Spleen (tissue), 11 donors: Measurements from ENCODE around the gene PLEKHM3. TPM values are rescaled to one million over a fixed set of nuclear protein-coding genes. Genes with fewer than 3 reads are reported as not detected.

ENCODE experiments used
- DNase-seq: peaks from one replicate; pipeline ENCODE4 v3.0.0-alpha.2; 2020
- H3K27ac ChIP-seq, 8 donors: fragments of 200-600 bp; sonication (generic) in 7 of 8; 1 replicate in 4 of 8; 2 replicates in 4 of 8; pipeline versions ENCODE4 v1.5.0 to v1.8.0; 2016 to 2021; ENCODE audit warnings: inconsistent platforms in 4 of 8, mild to moderate bottlenecking in 4 of 8, moderate library complexity in 1 of 8
- H3K27me3 ChIP-seq, 7 donors: fragments of 200-600 bp; sonication (generic) in 6 of 7; replicated peaks in 1 of 7; 1 replicate in 4 of 7; 2 replicates in 3 of 7; pipeline versions ENCODE4 v1.5.0 to v1.8.0; 2016 to 2021; ENCODE audit warnings: inconsistent platforms in 3 of 7, mild to moderate bottlenecking in 1 of 7
- H3K36me3 ChIP-seq, 6 donors: fragments of 200-600 bp; sonication (generic) in 5 of 6; 1 replicate in 4 of 6; 2 replicates in 2 of 6; pipeline versions ENCODE4 v1.5.0 to v1.8.0; 2016 to 2021; ENCODE audit warnings: inconsistent platforms in 2 of 6
- H3K4me1 ChIP-seq, 6 donors: fragments of 200-600 bp; sonication (generic) in 5 of 6; 1 replicate in 3 of 6; 2 replicates in 3 of 6; pipeline versions ENCODE4 v1.5.0 to v1.8.0; 2016 to 2021; ENCODE audit warnings: inconsistent platforms in 3 of 6
- H3K4me3 ChIP-seq, 8 donors: fragments of 200-600 bp; sonication (generic) in 7 of 8; 1 replicate in 4 of 8; 2 replicates in 4 of 8; pipeline versions ENCODE4 v1.5.0 to v1.8.0; 2016 to 2021; ENCODE audit warnings: inconsistent platforms in 4 of 8, mild to moderate bottlenecking in 4 of 8, moderate library complexity in 2 of 8
- H3K9me3 ChIP-seq, 8 donors: fragments of 200-600 bp; sonication (generic) in 7 of 8; 1 replicate in 4 of 8; 2 replicates in 4 of 8; pipeline versions ENCODE4 v1.5.0 to v1.8.0; 2016 to 2021; ENCODE audit warnings: inconsistent platforms in 4 of 8
- POLR2A ChIP-seq, 3 donors: fragments of 450-650 bp; IDR thresholded peaks; one replicate each; pipeline ENCODE4 v1.5.1; 2017; ENCODE audit warnings: antibody characterized with exemption in 3 of 3, mild to moderate bottlenecking in 1 of 3
- POLR2AphosphoS5 ChIP-seq, 3 donors: sonication (generic); formaldehyde crosslinking; IDR thresholded peaks; one replicate each; pipeline ENCODE4 v1.5.1; 2017; ENCODE audit warnings: antibody characterized with exemption in 3 of 3
- WGBS, 5 donors: extraction: QIAGEN DNeasy Blood & Tissue Kit in 3 of 5; methylation state at CpG; one replicate each; pipeline versions ENCODE4 v1.1.5 to v1.1.7; 2013 to 2018; 5-methylcytosine and 5-hydroxymethylcytosine counted together
- intact Hi-C: fragments of 100-400 bp; cut with DNase I; formaldehyde crosslinking; loops from one replicate; pipeline ENCODE4 v1.15.0; 2023; ENCODE audit warnings: low total_unique reads
- polyA plus RNA-seq, 3 donors: library from polyadenylated mRNA; stranded (reverse); fragments of 200-250 nt; gene quantifications; one replicate each; pipeline ENCODE4 v1.2.1, GENCODE V29; 2013
- total RNA-seq, 7 donors: library from RNA; depleted of rRNA in 3 of 7; stranded (reverse); fragments of >200 nt in 3 of 7; fragmentation: NEBNext Ultra II Directional in 4 of 7; extraction: Animal tissue kit (Norgen Biotek cat#: 25700) in 4 of 7; gene quantifications; one replicate each; pipeline versions ENCODE4 v1.1.0 to v1.2.1, GENCODE V29; 2016 to 2021
- TF ChIP-seq, protein P1 (sequence below), 11 experiments: fragments of 200-600 bp in 7 of 11; fragments of 450-650 bp in 4 of 11; sonication (generic) in 4 of 11; IDR thresholded peaks in 8 of 11; conservative IDR thresholded peaks in 3 of 11; 1 replicate in 7 of 11; 2 replicates in 4 of 11; pipeline versions ENCODE4 v1.4.0 to v1.8.0; 2016 to 2021; ENCODE audit warnings: antibody characterized with exemption in 11 of 11, inconsistent platforms in 4 of 11, mild to moderate bottlenecking in 1 of 11
- donor health status: healthy with polysubstance abuse.
- donor health status: DM: no; HTN: no; CAD: no; lungs with moderate emphysema.
- donor health status: DM: no; HTN: no; CAD: no.
- donor health status: Bipolar disorder and iron deficiency.
- donor health status: healthy.
- donor health status: DM: no; HTN: no; CAD: no.
- donor health status: DM: yes; HTN: yes; CAD: no.

The PLEKHM3 gene
- total and polyA plus RNA-seq, 10 donors = 2.4 to 24.3 (median 18.3) TPM

DNA sequence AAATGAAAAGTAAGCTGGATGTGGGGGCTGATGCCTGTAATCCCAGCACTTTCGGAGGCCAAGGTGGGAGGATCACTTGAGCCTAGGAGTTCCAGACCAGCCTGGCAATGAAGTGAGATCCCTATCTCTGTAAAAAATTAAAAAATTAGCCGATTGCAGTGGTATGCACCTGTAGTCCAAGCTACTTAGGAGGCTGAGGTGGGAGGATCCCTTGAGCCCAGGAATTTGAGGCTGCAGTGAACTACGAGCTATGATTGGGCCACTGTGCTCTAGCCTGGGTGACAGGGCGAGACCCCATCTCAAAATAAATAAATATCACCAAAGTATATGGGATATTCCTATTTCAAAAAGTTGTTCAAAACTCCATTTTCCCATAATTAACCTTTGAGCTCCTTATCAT lies 154.5 kb downstream of the PLEKHM3 start:
- 86 to 97% (median 91%) methylated on average over 4 of the region's 4 CpGs for WGBS, 5 donors
- intact Hi-C loops = no loop called here
- TF ChIP-seq, protein P1, sequence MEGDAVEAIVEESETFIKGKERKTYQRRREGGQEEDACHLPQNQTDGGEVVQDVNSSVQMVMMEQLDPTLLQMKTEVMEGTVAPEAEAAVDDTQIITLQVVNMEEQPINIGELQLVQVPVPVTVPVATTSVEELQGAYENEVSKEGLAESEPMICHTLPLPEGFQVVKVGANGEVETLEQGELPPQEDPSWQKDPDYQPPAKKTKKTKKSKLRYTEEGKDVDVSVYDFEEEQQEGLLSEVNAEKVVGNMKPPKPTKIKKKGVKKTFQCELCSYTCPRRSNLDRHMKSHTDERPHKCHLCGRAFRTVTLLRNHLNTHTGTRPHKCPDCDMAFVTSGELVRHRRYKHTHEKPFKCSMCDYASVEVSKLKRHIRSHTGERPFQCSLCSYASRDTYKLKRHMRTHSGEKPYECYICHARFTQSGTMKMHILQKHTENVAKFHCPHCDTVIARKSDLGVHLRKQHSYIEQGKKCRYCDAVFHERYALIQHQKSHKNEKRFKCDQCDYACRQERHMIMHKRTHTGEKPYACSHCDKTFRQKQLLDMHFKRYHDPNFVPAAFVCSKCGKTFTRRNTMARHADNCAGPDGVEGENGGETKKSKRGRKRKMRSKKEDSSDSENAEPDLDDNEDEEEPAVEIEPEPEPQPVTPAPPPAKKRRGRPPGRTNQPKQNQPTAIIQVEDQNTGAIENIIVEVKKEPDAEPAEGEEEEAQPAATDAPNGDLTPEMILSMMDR (IDR thresholded peaks at IDR 0.05 in 8 of 11, conservative IDR thresholded peaks at IDR 0.05 in 3 of 11) = no peak
- TF ChIP-seq POLR2AphosphoS5 (IDR thresholded peaks at IDR 0.05) (no peak), POLR2A (IDR thresholded peaks at IDR 0.05) (no peak)
- Histone ChIP-seq H3K27me3 (no peaks in the 10 kb centered on the region), H3K4me1 (peaks cover 0 to 20% (median 7%) of the 10 kb centered on the region in 6 donors), H3K27ac (no peak overlapping the region), H3K9me3 (no peaks in the 10 kb centered on the region), H3K36me3 (no peaks in the 10 kb centered on the region), H3K4me3 (no peak overlapping the region)
- DNase-seq = no peak

DNA sequence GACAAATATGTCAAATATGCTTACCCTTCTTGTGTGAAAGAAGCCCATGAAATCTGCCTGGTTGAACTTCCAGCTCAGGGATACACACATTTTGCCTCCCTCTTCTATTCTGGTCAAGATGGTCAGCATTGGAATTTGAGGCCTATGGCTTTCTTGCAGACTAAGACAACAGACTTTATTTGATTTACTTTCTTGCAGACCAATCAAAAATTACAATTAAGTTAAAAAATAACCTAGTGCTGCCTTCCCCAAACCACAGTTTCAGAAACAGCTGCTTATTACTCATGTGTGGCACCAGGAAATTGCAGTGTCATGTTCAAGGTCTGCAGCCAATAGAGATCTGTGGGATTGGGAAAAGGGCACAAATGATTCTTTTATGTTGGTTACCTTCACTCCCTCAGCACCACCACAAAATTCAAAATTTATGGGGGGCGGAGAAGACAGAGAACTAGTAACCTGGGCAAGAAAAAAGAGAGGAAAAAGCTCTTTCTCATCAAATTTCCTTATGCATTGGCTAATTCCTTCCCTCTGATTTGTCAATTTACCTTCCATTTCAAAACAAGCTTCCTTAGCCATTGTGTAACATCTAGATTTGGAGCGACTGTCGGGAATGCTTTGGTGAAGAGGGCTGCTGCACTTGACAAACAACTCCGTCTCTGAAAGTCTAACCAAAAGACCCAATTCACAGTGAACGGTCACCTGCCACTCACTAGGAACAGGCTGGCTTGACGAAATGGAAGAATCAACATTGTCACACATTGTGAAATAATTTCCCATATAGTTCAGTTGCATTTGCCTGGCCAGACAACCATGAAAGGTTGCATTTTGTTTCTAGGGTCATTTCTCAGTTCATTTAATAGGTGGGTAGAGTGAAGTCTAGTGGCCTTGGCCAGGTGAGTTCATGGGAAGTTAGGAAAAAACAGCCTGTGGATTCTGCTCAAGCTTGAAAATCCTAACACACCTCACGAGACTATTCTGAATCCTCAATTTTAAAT lies 155.2 kb downstream of the PLEKHM3 start:
- TF ChIP-seq POLR2AphosphoS5 (IDR thresholded peaks at IDR 0.05) (no peak), POLR2A (IDR thresholded peaks at IDR 0.05) (no peak)
- TF ChIP-seq, protein P1 (IDR thresholded peaks at IDR 0.05 in 8 of 11, conservative IDR thresholded peaks at IDR 0.05 in 3 of 11) = no peak
- Histone ChIP-seq H3K4me3 (no peak overlapping the region), H3K4me1 (peaks cover 0 to 20% (median 7%) of the 10 kb centered on the region in 6 donors), H3K27ac (peak overlapping the region in 5 of 8 donors; percentile 6 to 60 (median 36)), H3K36me3 (no peaks in the 10 kb centered on the region), H3K9me3 (no peaks in the 10 kb centered on the region), H3K27me3 (no peaks in the 10 kb centered on the region)
- intact Hi-C loops = no loop called here
- DNase-seq = no peak
- WGBS, 5 donors = 52 to 88% (median 72%) methylated on average over 7 of the region's 7 CpGs

- Histone ChIP-seq H3K27ac (peak overlapping the region in 4 of 8 donors; percentile 6 to 60 (median 39)), H3K9me3 (no peaks in the 10 kb centered on the region), H3K36me3 (no peaks in the 10 kb centered on the region), H3K4me3 (no peak overlapping the region), H3K27me3 (no peaks in the 10 kb centered on the region), H3K4me1 (peaks cover 0 to 20% (median 7%) of the 10 kb centered on the region in 6 donors)
- intact Hi-C loops = no loop called here
- no peak for DNase-seq
- no peak for TF ChIP-seq POLR2AphosphoS5 (IDR thresholded peaks at IDR 0.05)
- no peak for TF ChIP-seq POLR2A (IDR thresholded peaks at IDR 0.05)
- TF ChIP-seq, protein P1 (IDR thresholded peaks at IDR 0.05 in 8 of 11, conservative IDR thresholded peaks at IDR 0.05 in 3 of 11) = no peak
- WGBS, 5 donors = 71 to 83% (median 80%) methylated on average over 5 of the region's 5 CpGs
Observed at GRCh38 chr2:207868855-207869596, 156.3 kb downstream of the PLEKHM3 start.
